Astrocyte (in vitro differentiated cells and primary cell): Measurements from ENCODE around the gene AMPD2. TPM values are rescaled to one million over a fixed set of nuclear protein-coding genes. Genes with fewer than 3 reads are reported as not detected.

ENCODE experiments used
- DNase-seq: peaks from one replicate; pipeline ENCODE4 v3.0.0-alpha.2; 2010; ENCODE audit warnings: low read depth
- FAIRE-seq: peaks from 2 replicates; lab custom pipeline; 2011; peaks lifted over from hg19 to GRCh38; lab: Jason Lieb, UNC
- H2AFZ ChIP-seq: 2 replicates; pipeline ENCODE4 v1.6.0; 2012; ENCODE audit warnings: low read depth, low read length, inconsistent platforms
- H3K27ac ChIP-seq: 2 replicates; pipeline ENCODE4 v1.5.1; 2011; ENCODE audit warnings: low read depth, low read length, inconsistent platforms
- H3K27me3 ChIP-seq: 2 replicates; pipeline ENCODE4 v1.6.0; 2011; ENCODE audit warnings: low read length, inconsistent platforms; ENCODE audit not compliant: insufficient read depth
- H3K36me3 ChIP-seq: 2 replicates; pipeline ENCODE4 v1.5.1; 2011; ENCODE audit warnings: low read length, inconsistent platforms; ENCODE audit not compliant: insufficient read depth
- H3K4me1 ChIP-seq: 2 replicates; pipeline ENCODE4 v1.5.1; 2011; ENCODE audit warnings: low read length, inconsistent platforms; ENCODE audit not compliant: insufficient read depth
- H3K4me2 ChIP-seq: 2 replicates; pipeline ENCODE4 v1.6.0; 2012; ENCODE audit warnings: low read length, inconsistent platforms
- H3K4me3 ChIP-seq: 2 replicates; pipeline ENCODE4 v1.5.1; 2011; ENCODE audit warnings: low read depth, mild to moderate bottlenecking, low read length, inconsistent platforms; ENCODE audit not compliant: insufficient read depth
- H3K79me2 ChIP-seq: 2 replicates; pipeline ENCODE4 v1.6.0; 2012; ENCODE audit warnings: mild to moderate bottlenecking, low read length, inconsistent platforms; ENCODE audit not compliant: insufficient read depth
- H3K9ac ChIP-seq: 2 replicates; pipeline ENCODE4 v1.6.0; 2012; ENCODE audit warnings: mild to moderate bottlenecking, low read length, inconsistent platforms
- H3K9me3 ChIP-seq: 2 replicates; pipeline ENCODE4 v1.5.1; 2012; ENCODE audit warnings: low read depth, mild to moderate bottlenecking, low read length, inconsistent platforms; ENCODE audit not compliant: insufficient read depth
- H4K20me1 ChIP-seq: 2 replicates; pipeline ENCODE4 v1.6.0; 2012; ENCODE audit warnings: low read length, inconsistent platforms; ENCODE audit not compliant: insufficient read depth
- H3K27ac Mint-ChIP-seq: one replicate; pipeline ENCODE4 v1.8.0; 2021; ENCODE audit warnings: mild to moderate bottlenecking, mixed read lengths; ENCODE audit not compliant: unreplicated experiment
- H3K27me3 Mint-ChIP-seq: one replicate; pipeline ENCODE4 v1.8.0; 2021; ENCODE audit warnings: low read depth, mixed read lengths; ENCODE audit not compliant: unreplicated experiment
- H3K36me3 Mint-ChIP-seq: one replicate; pipeline ENCODE4 v1.8.0; 2021; ENCODE audit warnings: low read depth, mixed read lengths; ENCODE audit not compliant: unreplicated experiment
- H3K4me1 Mint-ChIP-seq: one replicate; pipeline ENCODE4 v1.8.0; 2021; ENCODE audit warnings: low read depth, mixed read lengths; ENCODE audit not compliant: unreplicated experiment
- H3K4me3 Mint-ChIP-seq: one replicate; pipeline ENCODE4 v1.8.0; 2021; ENCODE audit warnings: mild to moderate bottlenecking, moderate library complexity, mixed read lengths; ENCODE audit not compliant: unreplicated experiment
- H3K9me3 Mint-ChIP-seq: one replicate; pipeline ENCODE4 v1.8.0; 2021; ENCODE audit warnings: mild to moderate bottlenecking, mixed read lengths; ENCODE audit not compliant: unreplicated experiment
- EZH2 ChIP-seq: IDR thresholded peaks from 2 replicates; pipeline ENCODE4 v1.6.1; 2012; ENCODE audit warnings: mild to moderate bottlenecking, low read length, inconsistent platforms; ENCODE audit not compliant: insufficient read depth
- total RNA-seq: library from RNA; stranded (reverse); gene quantifications from 2 replicates; pipeline ENCODE4 v1.2.1, GENCODE V29; 2021
- TF ChIP-seq, protein P1 (sequence below): IDR thresholded peaks from 2 replicates; pipeline ENCODE4 v1.5.1; 2011; ENCODE audit warnings: low read depth, mild to moderate bottlenecking, inconsistent platforms, low read length, moderate library complexity; ENCODE audit not compliant: insufficient read depth

AMPD2 gene
- total RNA-seq, 1 donor from 2014 or later, result 156 TPM

DNA sequence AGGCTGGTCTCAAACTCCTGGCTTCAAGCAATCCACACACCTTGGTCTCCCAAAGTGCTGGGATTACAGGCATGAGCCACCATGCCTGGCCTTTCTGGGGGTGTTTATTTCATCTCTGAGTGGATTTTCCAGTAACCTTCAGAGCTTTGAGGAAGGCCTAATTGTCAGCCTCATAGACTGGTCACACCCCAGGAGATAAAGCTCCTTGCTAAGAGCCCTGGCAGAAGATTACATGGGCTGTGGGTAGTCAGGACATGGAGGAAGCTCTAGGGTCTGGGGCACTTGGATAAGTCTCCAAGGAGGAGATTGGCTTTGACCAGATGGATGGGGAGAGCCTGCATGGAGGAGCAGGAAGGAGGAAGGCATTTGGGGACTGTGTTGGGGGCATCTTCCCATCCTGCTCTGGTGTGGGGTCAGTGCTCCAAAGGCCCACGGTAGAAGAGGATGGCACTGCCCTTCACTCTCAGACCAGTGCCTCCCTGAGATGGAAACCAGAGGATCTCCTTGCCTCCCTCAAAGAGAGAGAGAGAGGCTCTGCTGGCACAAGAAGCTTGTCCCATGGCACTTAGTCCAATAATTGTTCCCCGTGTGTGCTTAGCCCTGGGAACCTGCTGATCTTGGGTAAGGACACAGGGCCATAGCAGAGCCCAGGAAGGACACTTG, 21.6 kb downstream of the AMPD2 start:
- Mint-ChIP-seq H3K27me3 (peaks cover 17% of the 10 kb centered on the region), H3K4me1 (peaks cover 5% of the 10 kb centered on the region), H3K9me3 (no peaks in the 10 kb centered on the region), H3K36me3 (no peaks in the 10 kb centered on the region), H3K27ac (no peak overlapping the region), H3K4me3 (no peak overlapping the region)
- no peaks in the 10 kb centered on the region for H3K9me3 ChIP-seq
- H3K4me3 ChIP-seq, result no peak overlapping the region
- peaks cover 8% of the 10 kb centered on the region for H3K4me1 ChIP-seq
- no peak overlapping the region for H3K9ac ChIP-seq
- no peak overlapping the region for H3K27ac ChIP-seq
- H3K27me3 ChIP-seq, result no peaks in the 10 kb centered on the region
- TF ChIP-seq, protein P1, sequence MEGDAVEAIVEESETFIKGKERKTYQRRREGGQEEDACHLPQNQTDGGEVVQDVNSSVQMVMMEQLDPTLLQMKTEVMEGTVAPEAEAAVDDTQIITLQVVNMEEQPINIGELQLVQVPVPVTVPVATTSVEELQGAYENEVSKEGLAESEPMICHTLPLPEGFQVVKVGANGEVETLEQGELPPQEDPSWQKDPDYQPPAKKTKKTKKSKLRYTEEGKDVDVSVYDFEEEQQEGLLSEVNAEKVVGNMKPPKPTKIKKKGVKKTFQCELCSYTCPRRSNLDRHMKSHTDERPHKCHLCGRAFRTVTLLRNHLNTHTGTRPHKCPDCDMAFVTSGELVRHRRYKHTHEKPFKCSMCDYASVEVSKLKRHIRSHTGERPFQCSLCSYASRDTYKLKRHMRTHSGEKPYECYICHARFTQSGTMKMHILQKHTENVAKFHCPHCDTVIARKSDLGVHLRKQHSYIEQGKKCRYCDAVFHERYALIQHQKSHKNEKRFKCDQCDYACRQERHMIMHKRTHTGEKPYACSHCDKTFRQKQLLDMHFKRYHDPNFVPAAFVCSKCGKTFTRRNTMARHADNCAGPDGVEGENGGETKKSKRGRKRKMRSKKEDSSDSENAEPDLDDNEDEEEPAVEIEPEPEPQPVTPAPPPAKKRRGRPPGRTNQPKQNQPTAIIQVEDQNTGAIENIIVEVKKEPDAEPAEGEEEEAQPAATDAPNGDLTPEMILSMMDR, result no peak
- no peak for TF ChIP-seq EZH2
- H2AFZ ChIP-seq, result no peak overlapping the region
- H4K20me1 ChIP-seq, result no peaks in the 10 kb centered on the region
- DNase-seq, result no peak
- no peaks in the 10 kb centered on the region for H3K36me3 ChIP-seq
- FAIRE-seq, result no peak
- no peaks in the 10 kb centered on the region for H3K79me2 ChIP-seq
- H3K4me2 ChIP-seq, result no peak overlapping the region

DNA sequence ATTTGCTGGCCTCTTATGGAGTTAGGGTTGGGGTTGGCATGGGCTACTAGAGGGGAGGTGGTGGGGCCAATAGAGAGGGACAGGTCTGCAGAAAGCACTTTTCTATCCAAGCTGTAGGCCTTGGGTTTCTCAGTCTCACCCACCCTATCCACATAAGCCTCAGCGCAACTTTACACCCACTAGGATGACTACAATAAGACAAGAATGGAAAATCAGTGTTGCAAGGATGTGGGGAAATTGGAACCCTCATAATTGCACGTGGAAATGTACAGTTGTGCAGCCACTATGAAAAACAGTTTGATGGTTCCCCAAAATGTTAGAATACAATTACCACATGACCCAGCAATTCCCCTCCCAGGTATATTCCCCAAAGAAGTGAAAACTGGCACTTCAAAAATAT, 22.2 kb downstream of the AMPD2 start:
- H3K4me3 Mint-ChIP-seq, result no peak overlapping the region

More for the DNA sequence above, 22.2 kb downstream of the AMPD2 start:
- Histone ChIP-seq H4K20me1 (no peaks in the 10 kb centered on the region), H3K27ac (no peak overlapping the region), H3K36me3 (no peaks in the 10 kb centered on the region), H3K9ac (no peak overlapping the region), H2AFZ (no peak overlapping the region), H3K27me3 (no peaks in the 10 kb centered on the region), H3K4me3 (no peak overlapping the region), H3K9me3 (no peaks in the 10 kb centered on the region), H3K4me1 (peaks cover 7% of the 10 kb centered on the region), H3K4me2 (no peak overlapping the region), H3K79me2 (no peaks in the 10 kb centered on the region)
- peaks cover 17% of the 10 kb centered on the region for H3K27me3 Mint-ChIP-seq
- DNase-seq (no peak), FAIRE-seq (no peak)
- H3K36me3 Mint-ChIP-seq, result no peaks in the 10 kb centered on the region
- H3K4me1 Mint-ChIP-seq, result no peaks in the 10 kb centered on the region
- no peak overlapping the region for H3K27ac Mint-ChIP-seq
- no peaks in the 10 kb centered on the region for H3K9me3 Mint-ChIP-seq
- no peak for TF ChIP-seq EZH2
- TF ChIP-seq, protein P1, result no peak
